Left lung (tissue), 10 donors: ENCODE data around the gene POLR2M. TPM values are rescaled to one million over a fixed set of nuclear protein-coding genes. Genes with fewer than 3 reads are reported as not detected.
A peak's percentile ranks its signal among the peaks of the same experiment; 100 is the strongest.

Experiments used
- ATAC-seq: fragments of 200-7000 bp; cut with Tn5 transposase; one replicate; pipeline ENCODE4 v1.9.1; 2020; ENCODE audit warnings: moderate library complexity
- DNase-seq, 4 donors: peaks; one replicate each; pipeline ENCODE4 v3.0.0-alpha.2; 2013 to 2020
- H3K27ac ChIP-seq, 2 donors: fragments of 200-600 bp; sonication (generic) in 1 of 2; one replicate each; pipeline versions ENCODE4 v1.5.0 to v1.8.0; 2020 to 2021
- H3K27me3 ChIP-seq, 2 donors: fragments of 200-600 bp; sonication (generic) in 1 of 2; one replicate each; pipeline versions ENCODE4 v1.5.0 to v1.8.0; 2020 to 2021
- H3K36me3 ChIP-seq, 2 donors: fragments of 200-600 bp; sonication (generic) in 1 of 2; one replicate each; pipeline versions ENCODE4 v1.5.0 to v1.8.0; 2020 to 2021
- H3K4me1 ChIP-seq, 2 donors: fragments of 200-600 bp; one replicate each; pipeline ENCODE4 v1.8.0; 2021
- H3K4me3 ChIP-seq, 2 donors: fragments of 200-600 bp; sonication (generic) in 1 of 2; one replicate each; pipeline versions ENCODE4 v1.5.0 to v1.8.0; 2020 to 2021; ENCODE audit warnings: mild to moderate bottlenecking in 1 of 2
- H3K9me3 ChIP-seq, 2 donors: fragments of 200-600 bp; sonication (generic) in 1 of 2; one replicate each; pipeline versions ENCODE4 v1.5.0 to v1.8.0; 2020 to 2021
- CTCF ChIP-seq, 2 donors: fragments of 200-600 bp; sonication (generic) in 1 of 2; IDR thresholded peaks; one replicate each; pipeline versions ENCODE4 v1.5.0 to v1.8.0; 2021; ENCODE audit warnings: antibody characterized with exemption in 2 of 2
- intact Hi-C, 2 donors: fragments of 100-400 bp; cut with DNase I; formaldehyde crosslinking; loops; one replicate each; pipeline versions ENCODE4 v1.11.2 to v1.14.2; 2022
- polyA plus RNA-seq, 6 donors: library from polyadenylated mRNA; unstranded; fragments of 120-200 nt; gene quantifications; one replicate each; pipeline ENCODE4 v1.2.1, GENCODE V29; 2013; ENCODE audit not compliant: insufficient read length in 6 of 6
- total RNA-seq, 2 donors: library from RNA; stranded (reverse); fragmentation: NEBNext Ultra II Directional; extraction: Animal tissue kit (Norgen Biotek cat#: 25700); gene quantifications; one replicate each; pipeline ENCODE4 v1.2.1, GENCODE V29; 2021
- donor health status: DM: no; HTN: yes; CAD: no.
- donor health status: DM: no; HTN: no; CAD: no.

Gene POLR2M
- total and polyA plus RNA-seq, 8 donors = 46.0 to 57.3 (median 51.3) TPM

- no peak for TF ChIP-seq CTCF (IDR thresholded peaks at IDR 0.05)
- DNase-seq (peak in 1 of 4 donors; percentile 10), ATAC-seq (peak; percentile 2)
- Histone ChIP-seq H3K9me3 (no peaks in the 10 kb centered on the region), H3K36me3 (peaks cover 0 to 22% of the 10 kb centered on the region in 2 donors), H3K27ac (peak overlapping the region; percentile 91 to 96), H3K4me3 (peak overlapping the region; percentile 74 to 93), H3K4me1 (peaks cover 8 to 39% of the 10 kb centered on the region in 2 donors), H3K27me3 (no peaks in the 10 kb centered on the region)
- intact Hi-C loops = no loop called here
Measured at GRCh38 chr15:57705746-57706404, 639 bp upstream of the POLR2M start.

GRCh38 chr15:57708047-57708446, 1.5 kb downstream of the POLR2M start:
- no peak for ATAC-seq

GRCh38 chr15:57718309-57718708, 11.8 kb downstream of the POLR2M start:
- H3K4me3 ChIP-seq = no peak overlapping the region
- TF ChIP-seq CTCF (IDR thresholded peaks at IDR 0.05) = no peak
- ATAC-seq (no peak), DNase-seq (no peak)
- intact Hi-C loops = no loop called here
- no peaks in the 10 kb centered on the region for H3K4me1 ChIP-seq
- H3K27me3 ChIP-seq = no peaks in the 10 kb centered on the region
- no peaks in the 10 kb centered on the region for H3K9me3 ChIP-seq
- H3K36me3 ChIP-seq = peaks cover 0 to 42% of the 10 kb centered on the region in 2 donors
- no peak overlapping the region for H3K27ac ChIP-seq

More at GRCh38 chr15:57708047-57708446, 1.5 kb downstream of the POLR2M start:
- DNase-seq = no peak
- intact Hi-C loops = no loop called here
- Histone ChIP-seq H3K4me1 (peaks cover 8 to 39% of the 10 kb centered on the region in 2 donors), H3K27me3 (no peaks in the 10 kb centered on the region), H3K36me3 (peaks cover 0 to 44% of the 10 kb centered on the region in 2 donors), H3K27ac (no peak overlapping the region), H3K9me3 (no peaks in the 10 kb centered on the region), H3K4me3 (peak overlapping the region; percentile 74 to 93)
- no peak for TF ChIP-seq CTCF (IDR thresholded peaks at IDR 0.05)

- no peak overlapping the region for H3K27ac ChIP-seq
- no peak for DNase-seq
Measured at GRCh38 chr15:57720867-57721266, 14.4 kb downstream of the POLR2M start.

More at GRCh38 chr15:57720867-57721266, 14.4 kb downstream of the POLR2M start:
- Histone ChIP-seq H3K4me1 (no peaks in the 10 kb centered on the region), H3K27me3 (no peaks in the 10 kb centered on the region), H3K36me3 (peaks cover 0 to 19% of the 10 kb centered on the region in 2 donors), H3K9me3 (peaks cover 0 to 5% of the 10 kb centered on the region in 2 donors), H3K4me3 (no peak overlapping the region)
- ATAC-seq = no peak
- TF ChIP-seq CTCF (IDR thresholded peaks at IDR 0.05) = no peak
- intact Hi-C loops = no loop called here
